MG63 (cell line): ENCODE results near the gene CARMIL3. TPM values are rescaled to one million over a fixed set of nuclear protein-coding genes. Genes with fewer than 3 reads are reported as not detected.

ENCODE experiments used
- DNase-seq: peaks from one replicate; pipeline ENCODE4 v3.0.0-alpha.2; 2020
- H3K27me3 ChIP-seq: fragments of 250-450 bp; sonication (Bioruptor Pico); 2 replicates; pipeline ENCODE4 v1.5.1; 2020; ENCODE audit warnings: mild to moderate bottlenecking, moderate library complexity
- H3K36me3 ChIP-seq: fragments of 250-450 bp; sonication (Bioruptor Pico); 2 replicates; pipeline ENCODE4 v1.5.1; 2020; ENCODE audit warnings: mild to moderate bottlenecking, moderate library complexity
- H3K4me3 ChIP-seq: fragments of 250-450 bp; sonication (Bioruptor Pico); 2 replicates; pipeline ENCODE4 v1.5.1; 2020; ENCODE audit warnings: mild to moderate bottlenecking, moderate library complexity
- H3K9me3 ChIP-seq: fragments of 250-450 bp; sonication (Bioruptor Pico); 2 replicates; pipeline ENCODE4 v1.5.1; 2020; ENCODE audit warnings: mild to moderate bottlenecking, moderate library complexity
- total RNA-seq: library from RNA; depleted of rRNA; stranded (reverse); fragments of >200 nt; shearing (Covaris generic); gene quantifications from 2 replicates; pipeline ENCODE4 v1.2.3, GENCODE V29; 2014; ENCODE audit warnings: low replicate concordance

CARMIL3 gene
- total RNA-seq, 1 experiment from 2014 or later = not detected

DNA sequence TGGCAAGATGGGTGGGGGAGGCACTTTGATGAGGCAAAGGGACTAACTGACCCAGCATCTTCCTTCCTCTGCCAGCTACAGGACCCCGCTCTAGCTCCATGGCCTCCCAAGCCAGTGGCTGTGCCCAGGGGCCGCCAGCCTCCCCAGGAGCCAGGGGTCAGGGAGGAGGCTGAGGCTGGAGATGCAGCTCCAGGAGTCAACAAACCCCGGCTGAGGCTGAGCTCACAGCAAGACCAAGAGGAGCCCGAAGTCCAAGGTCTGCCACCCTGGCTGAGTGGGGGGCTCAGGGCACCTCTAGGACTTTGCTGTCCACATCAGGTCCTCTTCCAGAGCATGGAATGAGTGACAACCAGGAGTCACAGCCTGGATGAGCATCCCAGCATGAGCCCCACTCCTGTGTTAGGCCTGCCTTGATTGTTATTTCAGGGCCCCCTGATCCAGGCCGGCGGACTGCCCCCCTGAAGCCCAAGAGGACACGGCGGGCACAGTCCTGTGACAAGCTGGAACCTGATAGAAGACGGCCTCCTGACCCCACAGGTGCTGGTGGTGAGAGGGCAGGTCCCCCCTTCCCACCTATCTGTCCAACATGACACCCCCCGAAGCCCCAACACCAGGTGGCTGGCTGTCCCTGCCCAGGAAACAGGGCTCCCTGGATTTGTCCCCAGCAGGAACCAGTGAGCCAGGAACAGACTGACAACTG, 17.1 kb downstream of the CARMIL3 start:
- DNase-seq = no peak
- Histone ChIP-seq H3K27me3 (no peaks in the 10 kb centered on the region), H3K36me3 (no peaks in the 10 kb centered on the region), H3K4me3 (no peak overlapping the region), H3K9me3 (no peaks in the 10 kb centered on the region)

DNA sequence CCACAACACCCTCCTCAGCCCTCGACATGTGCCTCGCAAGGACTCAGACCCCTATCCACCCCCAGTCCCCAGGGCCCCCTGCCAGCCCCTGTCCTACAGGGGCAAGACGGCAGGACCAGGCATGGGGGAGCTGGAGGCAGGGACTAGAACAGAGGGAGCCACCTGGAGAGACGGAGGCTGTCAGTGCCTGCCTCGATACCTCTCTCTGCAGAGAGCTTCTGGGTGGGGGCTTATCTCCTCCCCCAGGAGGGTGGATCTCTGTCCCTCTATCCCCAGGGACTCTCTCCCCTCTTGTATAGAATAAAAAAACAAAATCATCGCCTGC, 17.6 kb downstream of the CARMIL3 start:
- Histone ChIP-seq H3K36me3 (no peaks in the 10 kb centered on the region), H3K27me3 (no peaks in the 10 kb centered on the region), H3K9me3 (no peaks in the 10 kb centered on the region), H3K4me3 (no peak overlapping the region)
- no peak for DNase-seq

DNA sequence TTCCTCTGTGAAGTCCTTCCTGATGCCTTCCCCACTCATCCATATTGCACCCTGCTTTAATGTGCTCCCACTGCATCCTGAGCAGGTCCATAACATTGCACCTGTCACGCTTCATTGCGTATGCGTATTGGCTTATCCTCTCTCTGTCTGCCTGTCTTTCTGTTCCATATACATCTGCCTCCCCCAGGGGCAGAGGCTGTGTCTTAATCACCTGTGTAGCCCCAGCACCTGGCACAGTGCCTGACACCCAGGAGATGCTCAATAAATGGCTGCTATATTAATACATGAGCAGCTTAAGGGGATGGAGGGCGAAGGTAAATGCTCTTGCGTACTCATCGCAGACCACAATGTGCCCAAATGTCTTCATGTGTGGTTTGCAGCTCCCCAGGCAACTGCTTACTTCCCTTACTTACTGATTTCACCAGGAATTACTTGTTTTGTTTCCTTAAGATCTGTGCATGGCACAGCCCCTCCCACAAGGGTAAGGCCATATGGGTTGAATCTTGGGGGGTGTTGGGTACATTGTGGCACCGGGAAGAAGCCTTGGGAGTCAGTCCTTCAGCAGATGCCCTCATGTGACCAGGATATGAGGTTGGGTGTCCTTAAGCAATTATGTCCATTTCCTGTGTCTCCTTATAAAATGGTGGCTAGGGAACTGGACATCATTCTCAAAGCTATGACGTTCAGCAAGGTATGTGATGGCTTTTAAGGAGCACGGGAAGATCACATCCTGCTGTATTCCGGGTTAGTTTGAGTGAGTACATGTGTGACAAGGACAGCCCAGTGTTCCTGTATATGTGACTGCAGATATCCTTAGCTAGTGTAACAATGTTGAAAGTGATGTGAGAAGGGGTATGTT, 18.7 kb downstream of the CARMIL3 start:
- no peak overlapping the region for H3K4me3 ChIP-seq
- no peaks in the 10 kb centered on the region for H3K27me3 ChIP-seq
- H3K36me3 ChIP-seq = no peaks in the 10 kb centered on the region
- no peaks in the 10 kb centered on the region for H3K9me3 ChIP-seq
- no peak for DNase-seq

DNA sequence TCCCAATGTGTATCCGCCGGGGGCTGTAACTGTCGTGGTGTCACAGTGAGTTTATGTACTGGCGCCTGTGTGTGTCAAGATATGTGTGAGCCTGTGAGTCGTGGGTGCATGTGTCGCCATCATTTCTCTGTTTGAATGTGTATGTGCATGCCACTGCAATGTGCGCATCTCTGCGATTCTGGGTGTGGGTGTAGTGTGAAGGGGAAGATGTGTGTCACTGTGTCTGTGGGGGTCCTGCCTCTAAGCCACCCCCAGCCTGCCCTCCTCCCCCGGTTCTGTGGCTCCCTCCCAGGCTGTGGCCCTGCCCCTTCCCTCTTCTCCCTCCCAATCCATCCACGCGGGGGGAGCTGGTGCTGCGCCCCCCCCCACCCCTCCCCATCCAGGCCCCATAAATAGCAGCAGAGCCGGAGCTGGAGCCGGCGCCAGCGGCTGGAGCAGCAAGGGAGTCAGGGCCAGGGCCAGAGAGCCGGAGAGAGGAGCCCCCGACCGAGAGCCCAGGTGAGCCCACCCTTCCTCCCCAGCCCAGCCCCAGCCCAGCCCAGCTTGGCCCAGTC, 19.4 kb downstream of the CARMIL3 start, which contains the start of gene CPNE6:
CPNE6 (plus strand) TSS at position 419 of the 554 bp plus-strand sequence. CDS start 1,375 bp downstream, outside the sequence.
- Histone ChIP-seq H3K9me3 (no peaks in the 10 kb centered on the region), H3K27me3 (no peaks in the 10 kb centered on the region), H3K4me3 (no peak within 1 kb of the TSS), H3K36me3 (no peaks in the 10 kb centered on the region)
- DNase-seq = no peak

DNA sequence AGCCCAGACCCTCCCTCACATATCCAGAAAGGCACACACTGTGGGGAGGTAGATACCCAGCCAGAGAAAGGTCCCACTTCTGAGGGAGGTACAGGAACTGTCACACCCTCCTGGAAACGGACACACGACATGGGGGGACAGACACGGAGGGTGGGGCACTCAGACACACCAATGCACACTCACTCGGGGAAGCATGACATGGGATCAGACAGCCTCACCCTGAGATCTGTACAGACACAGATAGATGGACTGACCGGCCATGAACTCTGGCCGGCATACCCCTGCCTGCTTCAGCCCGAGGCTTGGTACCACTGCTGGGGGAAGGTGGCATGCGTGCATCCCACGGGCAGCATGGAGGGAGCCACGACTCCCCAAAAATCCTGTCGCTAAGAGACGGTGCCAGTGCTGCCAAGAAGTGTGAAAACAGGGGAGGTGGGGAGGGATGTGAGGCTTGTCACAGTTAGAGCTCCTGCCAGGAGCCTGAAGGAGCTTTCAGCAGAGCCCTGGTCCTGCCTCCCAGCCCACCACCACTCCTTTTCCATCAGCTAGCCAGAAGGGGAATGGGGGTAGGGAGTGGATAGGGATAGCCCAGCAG, 20.1 kb downstream of the CARMIL3 start:
- no peak for DNase-seq
- Histone ChIP-seq H3K9me3 (no peaks in the 10 kb centered on the region), H3K36me3 (no peaks in the 10 kb centered on the region), H3K4me3 (no peak overlapping the region), H3K27me3 (no peaks in the 10 kb centered on the region)

DNA sequence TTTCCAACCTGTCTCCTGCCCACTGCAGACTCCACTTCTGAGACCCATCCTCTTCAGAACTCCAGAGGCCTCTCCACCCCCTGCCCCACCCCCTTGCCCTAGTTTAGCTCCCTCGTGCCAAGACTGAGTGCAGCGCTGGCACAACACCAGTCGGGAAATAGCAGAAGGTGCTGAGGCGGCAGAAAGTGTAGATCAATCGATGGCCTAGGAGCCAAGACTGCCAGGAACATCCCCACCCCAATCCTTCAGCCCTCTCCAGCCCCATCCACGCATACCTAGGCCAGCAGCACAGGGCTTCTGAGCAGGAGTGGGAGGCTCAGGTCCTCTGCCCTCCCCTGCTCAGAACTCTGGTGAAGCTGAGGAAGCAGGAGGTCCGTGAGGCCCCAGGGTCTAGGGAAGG, 20.6 kb downstream of the CARMIL3 start:
- no peak for DNase-seq
- H3K4me3 ChIP-seq = no peak overlapping the region
- H3K36me3 ChIP-seq = no peaks in the 10 kb centered on the region
- no peaks in the 10 kb centered on the region for H3K9me3 ChIP-seq
- no peaks in the 10 kb centered on the region for H3K27me3 ChIP-seq

DNA sequence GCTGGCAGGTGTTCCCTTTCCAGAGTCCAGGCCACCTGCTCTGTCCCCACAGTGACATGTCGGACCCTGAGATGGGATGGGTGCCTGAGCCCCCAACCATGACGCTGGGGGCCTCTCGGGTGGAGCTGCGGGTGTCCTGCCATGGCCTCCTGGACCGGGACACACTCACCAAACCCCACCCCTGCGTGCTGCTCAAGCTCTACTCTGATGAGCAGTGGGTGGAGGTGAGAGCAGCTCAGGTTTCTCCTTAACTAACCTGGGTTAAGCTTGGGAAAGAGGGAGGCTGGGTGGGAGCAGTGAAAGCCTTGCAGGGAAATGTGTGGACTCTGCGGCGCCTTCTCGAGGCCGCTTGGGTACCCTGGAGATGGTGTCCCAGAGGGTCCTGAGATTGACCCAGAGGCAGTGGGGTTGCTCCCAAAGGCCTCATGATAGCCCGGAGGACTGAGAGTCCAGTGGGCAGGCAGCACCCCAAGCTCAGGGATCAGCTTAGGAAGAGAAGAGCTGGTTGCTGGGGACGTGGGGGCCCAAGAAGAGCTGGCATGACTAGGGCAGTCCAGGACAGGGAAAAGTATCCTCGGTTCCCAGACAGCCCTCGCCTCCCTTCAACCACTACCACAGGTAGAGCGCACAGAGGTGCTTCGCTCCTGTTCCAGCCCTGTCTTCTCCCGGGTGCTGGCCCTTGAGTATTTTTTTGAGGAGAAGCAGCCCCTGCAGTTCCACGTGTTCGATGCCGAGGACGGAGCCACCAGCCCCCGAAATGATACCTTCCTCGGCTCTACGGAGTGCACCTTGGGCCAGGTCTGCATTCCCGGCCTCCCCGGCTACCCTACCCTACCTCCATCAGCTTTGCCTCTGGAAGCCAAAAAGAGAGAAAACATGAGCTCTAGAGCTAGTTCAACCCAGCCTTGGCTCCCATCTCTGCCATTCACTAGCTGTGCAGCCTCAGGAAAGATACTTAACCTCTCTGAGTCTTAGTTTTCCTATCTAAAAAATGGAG, 21.4 kb downstream of the CARMIL3 start:
- H3K36me3 ChIP-seq = no peaks in the 10 kb centered on the region

DNA sequence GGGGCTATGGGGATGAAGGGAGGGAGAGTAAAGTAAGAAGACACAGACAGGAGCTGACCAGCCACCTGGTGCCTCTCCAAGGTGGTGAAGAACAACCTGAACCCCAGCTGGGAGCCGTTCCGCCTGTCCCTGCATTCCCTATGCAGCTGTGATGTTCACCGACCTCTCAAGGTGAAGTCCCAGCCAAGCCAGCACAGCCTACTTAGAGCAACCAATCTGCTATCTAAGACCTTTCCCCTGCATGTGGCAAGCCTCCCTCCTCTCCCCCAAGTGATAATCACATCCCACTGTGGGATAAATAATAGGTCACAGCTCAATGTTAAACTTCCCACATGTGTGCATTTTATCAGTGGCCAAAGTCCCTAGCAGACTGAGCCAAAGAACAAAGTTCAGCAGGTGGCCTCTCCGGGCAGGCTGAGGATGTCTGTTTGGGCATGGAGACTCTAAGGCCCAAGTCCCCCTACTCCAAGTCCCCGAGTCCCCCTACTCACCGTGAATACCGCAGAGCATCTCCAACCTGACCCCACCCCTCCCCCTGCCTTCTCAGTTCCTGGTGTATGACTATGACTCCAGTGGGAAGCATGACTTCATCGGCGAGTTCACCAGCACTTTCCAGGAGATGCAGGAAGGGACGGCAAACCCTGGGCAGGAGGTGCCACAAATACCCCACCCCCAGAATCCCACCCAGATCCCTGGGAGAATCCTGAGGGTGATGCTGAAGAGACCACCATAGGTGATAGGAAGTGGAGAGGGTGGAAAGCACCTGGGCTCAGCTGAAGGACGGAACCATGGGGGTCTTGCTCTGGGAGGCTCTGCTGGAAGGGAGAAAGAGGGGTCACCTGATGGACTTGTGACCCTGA, 23.0 kb downstream of the CARMIL3 start:
- no peak for DNase-seq
- no peaks in the 10 kb centered on the region for H3K27me3 ChIP-seq

More for the DNA sequence above, 21.4 kb downstream of the CARMIL3 start:
- Histone ChIP-seq H3K4me3 (no peak overlapping the region), H3K9me3 (no peaks in the 10 kb centered on the region), H3K27me3 (no peaks in the 10 kb centered on the region)
- no peak for DNase-seq

DNA sequence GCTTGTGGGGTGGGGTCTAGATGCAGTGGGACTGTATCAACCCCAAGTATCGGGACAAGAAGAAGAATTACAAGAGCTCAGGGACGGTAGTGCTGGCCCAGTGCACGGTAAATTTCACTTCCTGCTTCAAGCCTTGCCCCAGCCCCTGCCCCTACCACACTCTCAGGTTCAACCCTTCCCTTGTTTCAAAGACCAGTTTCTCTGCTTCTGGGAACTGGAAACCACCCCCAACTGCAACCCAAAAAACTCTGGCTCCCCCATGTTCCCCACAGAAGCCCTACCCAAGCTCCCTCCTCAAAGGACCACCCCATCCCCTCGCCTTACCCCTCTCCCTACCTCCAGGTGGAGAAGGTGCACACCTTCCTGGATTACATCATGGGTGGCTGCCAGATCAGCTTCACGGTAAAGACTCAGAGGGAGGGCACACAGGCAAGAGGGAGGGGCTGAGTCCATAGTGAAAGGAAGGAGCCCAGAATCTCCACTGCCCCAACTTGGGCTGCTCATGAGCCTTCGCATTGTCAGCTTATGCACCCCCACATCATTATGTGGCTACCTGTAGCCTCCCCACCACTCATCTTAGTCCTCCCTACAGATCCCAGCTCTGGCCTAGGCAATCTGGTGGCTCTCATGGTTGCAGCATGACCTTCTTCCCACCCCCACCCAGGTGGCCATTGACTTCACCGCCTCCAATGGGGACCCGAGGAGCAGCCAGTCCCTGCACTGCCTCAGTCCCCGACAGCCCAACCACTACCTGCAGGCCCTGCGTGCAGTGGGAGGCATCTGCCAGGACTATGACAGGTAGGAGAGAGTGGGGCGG, 23.9 kb downstream of the CARMIL3 start:
- Histone ChIP-seq H3K4me3 (no peak overlapping the region), H3K36me3 (no peaks in the 10 kb centered on the region), H3K27me3 (no peaks in the 10 kb centered on the region), H3K9me3 (no peaks in the 10 kb centered on the region)
- DNase-seq = no peak

More for the DNA sequence above, 23.0 kb downstream of the CARMIL3 start:
- no peaks in the 10 kb centered on the region for H3K9me3 ChIP-seq
- H3K4me3 ChIP-seq = no peak overlapping the region
- H3K36me3 ChIP-seq = no peaks in the 10 kb centered on the region

DNA sequence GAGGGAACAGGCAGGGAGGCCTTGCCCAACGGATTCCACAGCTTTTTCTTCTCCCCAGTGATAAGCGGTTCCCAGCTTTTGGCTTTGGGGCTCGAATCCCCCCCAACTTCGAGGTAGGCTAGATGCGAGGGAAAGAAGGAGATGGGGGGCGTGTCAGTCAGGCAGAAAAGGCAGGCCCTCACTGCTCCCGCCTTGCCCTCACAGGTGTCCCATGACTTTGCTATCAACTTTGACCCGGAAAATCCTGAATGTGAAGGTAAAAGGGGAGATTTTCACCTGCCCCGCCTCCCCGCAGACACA, 24.4 kb downstream of the CARMIL3 start:
- no peak overlapping the region for H3K4me3 ChIP-seq
- DNase-seq = no peak
- H3K27me3 ChIP-seq = no peaks in the 10 kb centered on the region
- no peaks in the 10 kb centered on the region for H3K9me3 ChIP-seq
- no peaks in the 10 kb centered on the region for H3K36me3 ChIP-seq

DNA sequence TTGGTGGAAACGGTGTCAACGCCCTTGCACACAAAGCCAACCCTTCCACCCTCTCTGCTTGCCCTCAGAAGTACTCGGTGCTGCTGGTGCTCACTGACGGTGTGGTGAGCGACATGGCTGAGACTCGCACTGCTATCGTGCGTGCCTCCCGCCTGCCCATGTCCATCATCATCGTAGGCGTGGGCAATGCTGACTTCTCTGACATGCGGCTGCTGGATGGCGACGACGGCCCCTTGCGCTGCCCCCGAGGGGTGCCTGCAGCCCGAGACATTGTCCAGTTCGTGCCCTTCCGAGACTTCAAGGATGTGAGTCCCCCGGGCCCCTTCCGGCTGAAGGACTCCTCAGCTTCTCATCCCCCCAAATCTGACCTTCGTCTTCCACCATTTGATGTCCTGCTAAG, 25.3 kb downstream of the CARMIL3 start:
- Histone ChIP-seq H3K9me3 (no peaks in the 10 kb centered on the region), H3K36me3 (no peaks in the 10 kb centered on the region), H3K27me3 (no peaks in the 10 kb centered on the region), H3K4me3 (no peak overlapping the region)
- no peak for DNase-seq

DNA sequence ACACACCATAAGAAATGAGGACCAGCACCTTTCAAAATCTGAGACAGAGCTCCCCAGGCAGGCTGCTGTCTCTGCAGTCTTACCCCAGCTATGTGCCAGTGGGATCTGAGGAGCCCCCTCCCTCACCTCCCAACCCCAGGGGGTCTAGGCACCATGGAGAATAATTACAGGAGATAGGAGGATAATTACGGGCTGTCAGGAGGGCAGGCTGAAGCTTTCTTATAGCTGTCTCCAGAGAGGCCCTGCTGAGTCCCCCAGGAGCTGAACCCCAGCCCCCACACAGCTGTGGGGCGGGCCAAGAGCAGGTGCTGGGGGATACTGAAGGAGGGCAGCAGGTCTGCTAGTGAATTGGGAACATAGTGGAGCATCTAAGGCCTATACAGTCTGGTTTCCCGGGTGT, 26.3 kb downstream of the CARMIL3 start:
- DNase-seq = no peak
- Histone ChIP-seq H3K36me3 (no peaks in the 10 kb centered on the region), H3K4me3 (no peak overlapping the region), H3K9me3 (no peaks in the 10 kb centered on the region), H3K27me3 (no peaks in the 10 kb centered on the region)

DNA sequence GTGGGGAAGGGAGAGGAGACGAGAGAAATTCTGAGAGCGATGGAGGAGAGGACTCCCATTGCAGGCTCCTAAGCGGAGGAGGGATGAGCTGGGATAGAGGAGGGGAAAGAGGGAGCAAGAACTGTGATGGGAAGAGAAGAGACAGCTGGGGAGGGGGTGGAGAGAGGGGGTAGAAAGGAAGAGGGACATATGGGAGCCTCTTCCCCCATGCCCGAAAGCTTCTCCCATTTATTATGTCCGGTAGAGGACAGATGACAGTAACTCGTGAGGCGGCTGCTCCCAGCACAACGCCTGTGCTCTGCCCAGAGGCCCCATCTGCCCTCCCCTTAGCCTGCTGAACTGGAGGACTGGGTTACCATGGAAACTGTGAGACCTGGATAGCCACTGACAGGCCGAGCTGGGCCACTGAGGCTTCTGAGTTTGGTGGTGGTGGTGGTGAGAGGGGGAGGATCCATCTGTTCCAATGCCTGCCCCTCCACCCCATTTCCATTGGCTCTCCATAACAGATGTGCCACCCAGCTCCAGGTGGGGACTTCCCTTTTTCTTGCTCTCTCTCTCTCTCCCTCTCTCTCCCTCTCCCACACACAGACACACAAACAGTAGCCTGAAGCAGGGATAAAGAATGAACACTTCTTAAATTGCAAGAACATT, 27.8 kb downstream of the CARMIL3 start:
- Histone ChIP-seq H3K27me3 (no peaks in the 10 kb centered on the region), H3K4me3 (no peak overlapping the region), H3K9me3 (no peaks in the 10 kb centered on the region), H3K36me3 (no peaks in the 10 kb centered on the region)
- DNase-seq = no peak

DNA sequence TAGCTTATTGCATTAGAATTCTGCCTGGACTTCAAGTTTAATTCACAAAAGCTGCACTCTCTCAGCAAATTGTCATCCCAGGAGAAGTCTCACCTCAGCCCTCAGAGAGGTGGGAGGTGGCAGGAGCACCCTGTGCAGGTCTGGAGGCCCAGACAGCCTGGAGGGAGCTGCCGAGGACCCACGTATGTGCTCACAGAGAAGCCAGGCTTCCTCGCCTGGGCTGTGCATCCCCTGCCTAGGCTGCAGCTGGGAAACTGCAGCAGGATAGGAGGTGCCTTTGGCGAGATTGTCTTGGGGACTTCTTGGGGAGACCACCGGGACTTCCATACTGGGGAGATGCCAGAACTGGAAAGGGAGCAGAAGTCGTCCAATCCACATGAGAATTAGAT, 28.3 kb downstream of the CARMIL3 start:
- DNase-seq = no peak
- Histone ChIP-seq H3K27me3 (no peaks in the 10 kb centered on the region), H3K4me3 (no peak overlapping the region), H3K9me3 (no peaks in the 10 kb centered on the region), H3K36me3 (no peaks in the 10 kb centered on the region)
